C4-2B (cell line): Measurements from ENCODE around the gene LIFR.
"Not testable (repeated sequence)": the region's sequence is repeated elsewhere in the genome, so short reads cannot be mapped to it uniquely, and the experiment has no call there.

ENCODE experiments used
- H3K27ac ChIP-seq: fragments of 450-650 bp; 2 replicates; pipeline ENCODE4 v1.5.1; 2017
- ZFX ChIP-seq: fragments of 450-650 bp; IDR thresholded peaks from 2 replicates; pipeline ENCODE4 v1.6.1; 2017
- TF ChIP-seq, protein P1 (sequence below): fragments of 450-650 bp; conservative IDR thresholded peaks from 2 replicates; pipeline ENCODE4 v1.5.1; 2017; ENCODE audit warnings: mild to moderate bottlenecking

Gene LIFR

DNA sequence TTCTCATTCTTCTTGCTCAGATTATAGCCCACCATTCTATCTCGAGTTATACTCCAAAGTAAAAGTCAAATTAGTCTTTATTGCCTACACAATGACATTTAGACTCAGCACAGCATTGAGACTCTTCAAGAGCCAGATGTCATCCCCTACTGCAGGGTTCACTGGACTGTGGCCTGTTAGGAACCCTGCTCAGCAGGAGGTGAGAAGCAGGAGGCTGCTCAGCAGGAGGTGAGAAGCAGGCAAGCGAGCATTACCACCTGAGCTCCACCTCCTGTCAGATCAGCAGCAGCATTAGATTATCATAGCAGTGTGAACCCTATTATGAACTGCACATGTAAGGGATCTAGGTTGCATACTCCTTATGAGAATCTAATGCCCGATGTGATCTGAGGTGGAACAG, 12.7 kb upstream of the LIFR start:
- no peak overlapping the region for H3K27ac ChIP-seq
- no peak for TF ChIP-seq ZFX
- TF ChIP-seq, protein P1, sequence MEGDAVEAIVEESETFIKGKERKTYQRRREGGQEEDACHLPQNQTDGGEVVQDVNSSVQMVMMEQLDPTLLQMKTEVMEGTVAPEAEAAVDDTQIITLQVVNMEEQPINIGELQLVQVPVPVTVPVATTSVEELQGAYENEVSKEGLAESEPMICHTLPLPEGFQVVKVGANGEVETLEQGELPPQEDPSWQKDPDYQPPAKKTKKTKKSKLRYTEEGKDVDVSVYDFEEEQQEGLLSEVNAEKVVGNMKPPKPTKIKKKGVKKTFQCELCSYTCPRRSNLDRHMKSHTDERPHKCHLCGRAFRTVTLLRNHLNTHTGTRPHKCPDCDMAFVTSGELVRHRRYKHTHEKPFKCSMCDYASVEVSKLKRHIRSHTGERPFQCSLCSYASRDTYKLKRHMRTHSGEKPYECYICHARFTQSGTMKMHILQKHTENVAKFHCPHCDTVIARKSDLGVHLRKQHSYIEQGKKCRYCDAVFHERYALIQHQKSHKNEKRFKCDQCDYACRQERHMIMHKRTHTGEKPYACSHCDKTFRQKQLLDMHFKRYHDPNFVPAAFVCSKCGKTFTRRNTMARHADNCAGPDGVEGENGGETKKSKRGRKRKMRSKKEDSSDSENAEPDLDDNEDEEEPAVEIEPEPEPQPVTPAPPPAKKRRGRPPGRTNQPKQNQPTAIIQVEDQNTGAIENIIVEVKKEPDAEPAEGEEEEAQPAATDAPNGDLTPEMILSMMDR = no peak

DNA sequence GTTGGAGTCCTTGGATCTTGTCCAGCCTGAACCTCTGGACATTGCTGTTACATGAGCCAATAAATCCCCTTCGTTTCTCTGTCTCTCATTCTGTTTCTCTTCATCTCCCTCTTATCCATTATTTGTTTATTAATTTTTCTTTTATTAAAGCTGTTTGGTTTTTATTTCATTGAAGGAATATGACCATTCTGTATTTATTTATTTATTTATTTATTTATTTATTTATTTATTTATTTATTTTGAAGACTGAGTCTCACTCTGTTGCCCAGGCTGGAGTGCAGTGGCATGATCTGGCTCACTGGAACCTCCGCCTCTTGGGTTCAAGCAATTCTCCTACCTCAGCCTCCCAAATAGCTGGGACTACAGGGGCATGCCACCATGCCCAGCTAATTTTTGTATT, 10.9 kb upstream of the LIFR start:
- H3K27ac ChIP-seq = not testable (repeated sequence)

DNA sequence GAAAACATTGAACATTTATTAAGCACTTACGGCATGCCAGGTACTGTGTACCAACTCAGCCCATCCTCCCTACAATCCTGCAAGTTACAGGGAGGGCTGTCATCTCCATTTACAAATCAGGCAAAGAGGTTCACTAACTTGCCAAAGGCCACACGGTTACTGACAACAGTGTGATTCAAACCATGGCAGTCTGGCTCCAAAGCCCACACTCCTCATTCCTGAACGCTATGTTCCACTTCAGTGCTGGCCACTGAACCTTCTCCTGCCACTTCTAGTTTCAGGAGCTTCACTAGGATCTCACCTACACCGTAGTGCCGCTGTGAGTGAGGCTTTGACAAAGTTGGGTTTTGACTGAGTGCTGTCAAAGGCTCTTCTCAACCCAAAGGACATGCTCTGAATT, 7.2 kb upstream of the LIFR start:
- TF ChIP-seq ZFX = no peak
- TF ChIP-seq, protein P1 = no peak
- H3K27ac ChIP-seq = no peak overlapping the region

DNA sequence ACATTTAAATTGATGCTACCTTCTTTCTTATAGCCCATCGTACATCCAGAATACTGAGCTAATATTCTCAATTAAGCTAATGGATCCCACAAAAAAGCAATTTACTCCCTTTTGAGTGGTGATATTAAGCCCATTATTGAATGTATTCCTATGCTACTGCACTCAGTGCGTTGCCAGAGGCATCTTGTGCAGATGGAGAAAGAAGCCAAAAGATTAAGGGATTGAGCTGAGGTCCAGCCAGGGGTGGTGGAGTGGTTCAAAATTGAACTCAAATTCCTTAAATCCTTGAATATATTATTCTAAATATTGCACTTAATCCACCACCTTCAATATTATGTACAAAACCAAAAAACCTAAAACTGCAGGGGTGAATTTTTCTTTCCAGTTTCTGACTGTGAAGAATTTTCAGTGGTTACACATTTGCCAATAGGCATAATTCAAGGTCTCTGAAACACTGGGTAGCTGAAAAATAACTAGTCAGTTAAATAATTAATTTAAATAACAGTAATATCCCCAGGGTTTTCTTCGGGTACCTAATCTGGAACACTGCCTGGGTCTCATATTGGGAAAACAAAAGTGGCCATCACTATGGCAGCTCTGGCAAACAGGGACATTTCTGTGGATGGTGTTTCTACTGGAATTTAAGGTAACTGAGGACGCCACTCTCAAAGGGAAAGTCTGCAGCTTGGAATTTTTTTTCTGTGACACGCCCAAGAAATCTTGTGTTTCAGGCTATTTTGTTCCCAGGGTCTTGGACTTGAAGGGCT, 6.2 kb upstream of the LIFR start:
- no peak overlapping the region for H3K27ac ChIP-seq
- TF ChIP-seq, protein P1 = no peak
- TF ChIP-seq ZFX = no peak

DNA sequence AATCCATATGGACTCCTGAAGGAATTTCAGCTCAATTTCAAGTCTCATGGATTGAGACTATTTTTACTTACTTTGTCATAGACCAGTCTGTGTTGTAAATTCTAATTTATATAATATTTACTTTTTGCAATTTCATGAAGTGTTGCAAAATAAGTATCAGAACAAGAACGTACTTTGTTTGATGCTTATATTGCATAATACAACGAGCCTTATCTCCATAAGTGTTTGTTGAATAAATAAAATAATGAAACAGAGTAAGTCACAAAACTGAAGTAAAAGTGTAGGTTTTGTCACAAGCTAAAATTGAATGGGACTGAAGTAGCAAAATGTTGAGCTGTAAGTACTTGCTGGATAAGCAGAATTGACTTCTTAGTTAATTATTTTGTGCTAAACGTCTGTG, 3.0 kb upstream of the LIFR start:
- TF ChIP-seq ZFX = no peak
- TF ChIP-seq, protein P1 = no peak
- H3K27ac ChIP-seq = no peak overlapping the region

DNA sequence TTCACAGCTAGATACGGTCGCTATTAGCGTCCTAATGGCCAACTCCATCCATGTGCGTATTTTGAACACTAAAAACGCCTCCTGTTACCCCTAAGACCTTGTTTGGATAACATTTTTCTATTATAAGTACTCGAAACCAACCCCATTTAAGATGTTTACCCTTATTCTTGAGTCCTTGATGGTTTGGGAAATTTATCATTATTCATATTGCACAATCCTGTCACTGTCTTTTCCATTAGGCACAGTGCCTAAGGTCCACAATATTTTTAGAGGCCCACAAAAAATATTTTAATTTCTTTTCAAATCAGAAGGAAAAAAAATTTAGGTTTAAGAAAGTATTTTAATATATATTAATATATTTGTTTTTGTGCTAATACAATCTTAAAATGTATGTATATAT, 1.3 kb upstream of the LIFR start:
- H3K27ac ChIP-seq = no peak overlapping the region
- no peak for TF ChIP-seq ZFX
- TF ChIP-seq, protein P1 = no peak

DNA sequence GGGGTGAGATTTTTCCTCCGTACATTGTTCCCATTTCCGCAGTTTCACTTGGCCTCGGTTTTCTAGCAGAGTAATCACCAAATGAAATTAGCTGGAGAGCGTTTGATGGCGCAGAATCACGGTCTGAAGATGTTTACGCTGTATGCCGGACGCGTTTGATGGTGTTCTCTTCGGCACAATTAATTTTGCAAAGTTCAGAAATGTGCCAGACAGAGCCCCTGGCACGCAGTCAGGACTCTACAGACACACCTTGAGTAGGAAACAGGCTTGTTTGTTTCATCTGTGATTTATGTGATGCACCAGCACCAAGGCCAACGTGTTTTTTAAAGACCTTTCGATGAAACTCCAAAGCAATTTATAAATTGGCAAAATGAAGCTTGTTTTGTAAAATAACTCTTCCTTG, 863 bp upstream of the LIFR start:
- peak; percentile 27; the same call in 1 of the 2 replicates for TF ChIP-seq ZFX
- TF ChIP-seq, protein P1 = no peak
- peak overlapping the region; percentile 93 for H3K27ac ChIP-seq

DNA sequence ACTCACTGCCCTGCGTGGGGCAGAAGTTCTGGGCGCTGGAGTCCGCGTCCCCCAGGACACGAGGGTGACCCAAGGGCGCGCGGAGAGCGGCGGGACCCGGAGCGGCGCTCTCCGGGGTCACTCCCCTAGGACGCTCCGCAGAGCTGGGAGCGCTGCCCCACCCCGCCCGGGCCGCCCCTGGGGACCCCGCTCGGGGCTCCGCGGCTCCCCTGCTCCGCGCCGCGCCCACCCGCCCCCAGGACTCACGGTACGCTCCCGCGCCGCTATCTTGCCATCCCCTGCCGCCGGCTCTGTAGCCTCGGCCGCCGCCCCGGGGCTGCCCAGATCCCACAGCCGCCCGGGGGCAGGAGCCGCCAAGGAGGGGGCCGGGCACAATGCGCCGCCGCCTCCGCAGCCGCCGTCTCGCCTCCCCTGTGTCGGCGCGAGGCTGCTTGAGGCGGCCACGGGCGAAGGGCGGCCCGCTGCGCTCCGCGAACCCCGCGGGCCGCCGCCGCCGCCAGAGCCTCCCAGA, 303 bp downstream of the LIFR start:
- TF ChIP-seq, protein P1 = no peak
- TF ChIP-seq ZFX = no peak
- peak overlapping the region; percentile 93 for H3K27ac ChIP-seq
